Urinary bladder (tissue), 4 donors: ENCODE results near the gene OR10P1. TPM values are rescaled to one million over a fixed set of nuclear protein-coding genes. Genes with fewer than 3 reads are reported as not detected.
A peak's percentile ranks its signal among the peaks of the same experiment; 100 is the strongest.
"Not testable (repeated sequence)": the region's sequence is repeated elsewhere in the genome, so short reads cannot be mapped to it uniquely, and the experiment has no call there.

Experiments used
- DNase-seq: peaks from one replicate; pipeline ENCODE4 v3.0.0-alpha.2; 2015; ENCODE audit errors: extremely low spot score
- H3K27ac ChIP-seq: one replicate; pipeline ENCODE4 v1.5.1; 2013; ENCODE audit warnings: low read depth, mild to moderate bottlenecking, moderate library complexity
- H3K36me3 ChIP-seq: one replicate; pipeline ENCODE4 v1.6.1; 2013; ENCODE audit warnings: mild to moderate bottlenecking, moderate library complexity; ENCODE audit not compliant: insufficient read depth
- H3K4me1 ChIP-seq: one replicate; pipeline ENCODE4 v1.6.1; 2013; ENCODE audit warnings: mild to moderate bottlenecking, moderate library complexity; ENCODE audit not compliant: insufficient read depth
- H3K4me3 ChIP-seq: one replicate; pipeline ENCODE4 v1.5.1; 2013; ENCODE audit warnings: low read depth, low read length
- WGBS: extraction: QIAGEN DNeasy Blood & Tissue Kit; methylation state at CpG from one replicate; pipeline ENCODE4 v1.1.7; 2013; 5-methylcytosine and 5-hydroxymethylcytosine counted together
- polyA plus RNA-seq: library from polyadenylated mRNA; stranded (reverse); fragments of 200-250 nt; gene quantifications from one replicate; pipeline ENCODE4 v1.2.3, GENCODE V29; 2013
- total RNA-seq: library from RNA; depleted of rRNA; stranded (reverse); fragments of >200 nt; gene quantifications from one replicate; pipeline ENCODE4 v1.2.3, GENCODE V29; 2014
- donor health status: healthy with polysubstance abuse.
- donor health status: healthy.

The OR10P1 gene, protein sequence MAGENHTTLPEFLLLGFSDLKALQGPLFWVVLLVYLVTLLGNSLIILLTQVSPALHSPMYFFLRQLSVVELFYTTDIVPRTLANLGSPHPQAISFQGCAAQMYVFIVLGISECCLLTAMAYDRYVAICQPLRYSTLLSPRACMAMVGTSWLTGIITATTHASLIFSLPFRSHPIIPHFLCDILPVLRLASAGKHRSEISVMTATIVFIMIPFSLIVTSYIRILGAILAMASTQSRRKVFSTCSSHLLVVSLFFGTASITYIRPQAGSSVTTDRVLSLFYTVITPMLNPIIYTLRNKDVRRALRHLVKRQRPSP
- not detected for total RNA-seq
- not detected for polyA plus RNA-seq

DNA sequence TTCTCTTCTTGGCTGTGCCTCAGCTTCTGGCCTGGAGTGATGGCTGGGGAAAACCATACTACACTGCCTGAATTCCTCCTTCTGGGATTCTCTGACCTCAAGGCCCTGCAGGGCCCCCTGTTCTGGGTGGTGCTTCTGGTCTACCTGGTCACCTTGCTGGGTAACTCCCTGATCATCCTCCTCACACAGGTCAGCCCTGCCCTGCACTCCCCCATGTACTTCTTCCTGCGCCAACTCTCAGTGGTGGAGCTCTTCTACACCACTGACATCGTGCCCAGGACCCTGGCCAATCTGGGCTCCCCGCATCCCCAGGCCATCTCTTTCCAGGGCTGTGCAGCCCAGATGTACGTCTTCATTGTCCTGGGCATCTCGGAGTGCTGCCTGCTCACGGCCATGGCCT, at the start of gene OR10P1:
Gene OR10P1 (plus strand): TSS at position 40 of the 400 bp plus-strand sequence. CDS start 0 bp downstream, at position 40.
- no peak for DNase-seq
- Histone ChIP-seq H3K36me3 (no peaks in the 10 kb centered on the region), H3K4me1 (no peaks in the 10 kb centered on the region), H3K27ac (no peak within 1 kb of the TSS), H3K4me3 (no peak within 1 kb of the TSS)
- WGBS = 82% methylated on average over 6 of the region's 6 CpGs

- DNase-seq, H3K27ac ChIP-seq, H3K4me3 ChIP-seq, H3K4me1 ChIP-seq, H3K36me3 ChIP-seq: not testable (repeated sequence)
- 74% methylated on average over 12 of the region's 12 CpGs for WGBS
These were observed 46.5 kb upstream of the OR10P1 start for GRCh38 chr12:55590152-55590551.

DNA sequence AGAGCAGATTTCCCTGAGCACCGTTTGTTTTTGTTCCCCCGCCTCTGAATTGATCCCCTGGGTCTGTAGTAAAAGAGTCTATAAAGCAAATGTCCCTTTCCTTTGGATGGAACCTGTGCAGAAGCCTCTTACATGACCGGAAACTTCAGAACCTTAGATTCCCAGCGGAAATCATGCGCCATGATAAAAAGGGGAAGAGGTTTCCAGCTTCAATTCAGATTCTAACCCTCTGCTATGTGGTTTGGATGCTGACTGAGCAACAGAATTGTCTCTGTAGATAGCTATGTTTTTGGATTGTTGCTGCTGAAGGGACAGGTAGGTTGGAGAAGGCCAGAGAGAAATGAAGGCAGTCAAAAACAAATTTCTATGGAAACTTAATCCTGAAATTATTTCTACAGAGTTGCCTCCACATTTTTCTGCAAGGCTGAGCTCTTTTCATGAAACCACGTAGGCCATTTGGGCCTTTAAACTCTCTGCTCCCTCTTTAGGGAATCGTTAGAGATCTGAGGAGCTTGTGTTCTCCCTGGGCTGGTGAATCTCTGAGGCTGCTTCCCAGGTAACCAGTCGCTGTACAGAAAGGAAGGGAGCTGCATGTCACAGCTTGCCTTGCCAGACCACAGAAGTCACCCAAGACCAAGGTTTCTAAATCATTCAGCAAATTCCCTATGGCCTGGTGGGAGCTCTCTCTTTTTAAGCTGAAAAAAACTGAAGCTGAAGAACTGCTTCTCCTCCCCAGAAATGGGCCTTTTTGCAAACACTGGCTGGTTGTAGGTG, 28.7 kb upstream of the OR10P1 start:
- no peaks in the 10 kb centered on the region for H3K36me3 ChIP-seq
- H3K4me3 ChIP-seq = no peak overlapping the region
- H3K27ac ChIP-seq = no peak overlapping the region
- no peak for DNase-seq
- 45% methylated on average over 8 of the region's 8 CpGs for WGBS
- no peaks in the 10 kb centered on the region for H3K4me1 ChIP-seq

- Histone ChIP-seq H3K4me3 (no peak overlapping the region), H3K36me3 (no peaks in the 10 kb centered on the region), H3K27ac (no peak overlapping the region), H3K4me1 (no peaks in the 10 kb centered on the region)
- 87% methylated on average over 1 of the region's 1 CpG for WGBS
- DNase-seq = no peak
These were observed 26.1 kb upstream of the OR10P1 start for GRCh38 chr12:55610598-55610997.

GRCh38 chr12:55612646-55613045, 24.0 kb upstream of the OR10P1 start:
- no peaks in the 10 kb centered on the region for H3K4me1 ChIP-seq
- 69% methylated on average over 2 of the region's 2 CpGs for WGBS
- H3K36me3 ChIP-seq = no peaks in the 10 kb centered on the region
- no peak for DNase-seq
- H3K4me3 ChIP-seq = no peak overlapping the region
- no peak overlapping the region for H3K27ac ChIP-seq

GRCh38 chr12:55614764-55615163, 21.9 kb upstream of the OR10P1 start:
- Histone ChIP-seq H3K36me3 (no peaks in the 10 kb centered on the region), H3K4me3 (no peak overlapping the region), H3K27ac (no peak overlapping the region), H3K4me1 (no peaks in the 10 kb centered on the region)
- no peak for DNase-seq
- WGBS = 93% methylated on average over 1 of the region's 1 CpG

DNA sequence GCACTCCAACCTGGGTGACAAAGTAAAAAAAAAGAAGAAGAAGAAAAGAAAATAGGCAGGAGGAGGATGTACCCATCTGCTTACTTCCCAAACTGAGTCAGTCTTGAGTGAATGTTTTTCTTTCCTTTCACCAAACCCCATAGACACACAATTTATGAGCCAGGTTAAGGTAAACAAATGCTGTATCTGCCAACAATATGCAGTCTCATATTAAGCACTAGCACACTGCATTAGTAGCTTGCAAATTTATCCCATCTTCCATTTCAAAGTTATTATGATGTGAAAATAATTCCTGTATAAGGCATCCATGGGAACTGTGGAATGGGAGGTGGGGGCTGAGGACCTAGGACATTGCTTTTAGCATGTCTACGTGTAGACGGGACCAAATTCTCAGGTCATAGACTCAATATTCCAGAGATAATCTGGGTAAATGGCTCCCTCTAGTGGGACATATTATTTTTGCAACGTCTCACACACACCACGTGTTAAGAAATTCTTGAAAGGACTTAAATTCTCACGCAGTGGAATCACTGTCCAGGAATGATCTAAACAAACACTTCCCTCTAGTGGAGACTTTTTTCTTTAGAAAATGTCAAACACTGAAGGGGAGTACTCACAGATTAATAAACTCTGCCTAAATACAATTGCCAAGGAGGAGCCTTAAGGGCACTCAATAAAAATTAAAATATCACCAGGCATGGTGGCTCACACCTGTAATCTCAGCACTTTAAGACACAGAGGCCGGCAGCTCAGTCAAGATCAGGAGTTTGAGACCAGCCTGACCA, 17.1 kb upstream of the OR10P1 start:
- no peaks in the 10 kb centered on the region for H3K36me3 ChIP-seq
- H3K27ac ChIP-seq = no peak overlapping the region
- H3K4me1 ChIP-seq = no peaks in the 10 kb centered on the region
- no peak overlapping the region for H3K4me3 ChIP-seq
- WGBS = 8% methylated on average over 6 of the region's 6 CpGs
- peak; percentile 76 for DNase-seq

GRCh38 chr12:55624056-55624455, 12.6 kb upstream of the OR10P1 start:
- no peak for DNase-seq
- Histone ChIP-seq H3K36me3 (no peaks in the 10 kb centered on the region), H3K4me1 (no peaks in the 10 kb centered on the region), H3K27ac (no peak overlapping the region), H3K4me3 (no peak overlapping the region)

- H3K27ac ChIP-seq = no peak overlapping the region
- H3K4me1 ChIP-seq = no peaks in the 10 kb centered on the region
- H3K36me3 ChIP-seq = no peaks in the 10 kb centered on the region
- DNase-seq = no peak
- H3K4me3 ChIP-seq = no peak overlapping the region
- WGBS = 84% methylated on average over 4 of the region's 4 CpGs
These were observed 10.5 kb upstream of the OR10P1 start for GRCh38 chr12:55626154-55626553.

DNA sequence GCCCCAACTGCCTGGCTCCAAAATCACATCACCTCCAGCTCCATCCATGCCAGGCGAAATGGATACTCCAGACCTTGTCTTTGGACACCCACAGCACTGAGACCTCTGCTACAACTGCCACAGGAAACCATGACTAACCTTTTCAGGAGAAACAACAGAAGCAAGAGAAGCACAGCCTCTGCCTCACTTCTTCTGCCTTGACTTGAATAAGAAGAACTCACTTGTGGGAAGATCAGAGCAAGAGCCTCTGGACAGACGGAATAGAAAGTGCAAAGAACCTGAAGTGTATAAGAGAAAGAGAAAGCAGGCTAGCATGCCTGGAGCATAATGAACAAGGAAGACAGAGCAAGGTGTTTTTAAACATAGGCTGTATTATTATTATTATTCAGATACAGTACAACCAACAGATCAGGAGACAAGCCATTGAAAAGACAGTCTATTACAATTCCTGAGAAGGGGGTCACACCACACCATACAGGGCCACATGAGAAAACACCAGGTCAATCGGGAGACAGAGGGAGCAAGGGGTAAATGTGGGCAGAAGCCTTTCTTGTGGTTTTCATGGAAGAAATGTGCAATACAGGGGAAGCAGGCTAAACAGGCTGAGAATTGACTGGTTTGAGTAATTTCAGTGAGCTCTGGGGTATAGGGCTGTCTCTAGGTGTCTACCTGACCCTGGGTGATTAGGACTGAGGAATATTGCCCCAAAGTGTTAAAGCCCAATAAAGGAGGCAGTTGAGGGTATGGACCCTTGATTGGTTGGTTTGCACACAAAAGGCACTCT, 7.4 kb upstream of the OR10P1 start:
- Histone ChIP-seq H3K27ac (no peak overlapping the region), H3K4me3 (no peak overlapping the region), H3K4me1 (no peaks in the 10 kb centered on the region), H3K36me3 (no peaks in the 10 kb centered on the region)
- 72% methylated on average over 3 of the region's 3 CpGs for WGBS
- DNase-seq = no peak

- Histone ChIP-seq H3K4me3 (no peak overlapping the region), H3K36me3 (no peaks in the 10 kb centered on the region), H3K4me1 (no peaks in the 10 kb centered on the region), H3K27ac (no peak overlapping the region)
- 40% methylated on average over 1 of the region's 1 CpG for WGBS
- DNase-seq = no peak
These were observed 5.6 kb upstream of the OR10P1 start for GRCh38 chr12:55631056-55631455.

- DNase-seq = no peak
- H3K36me3 ChIP-seq = no peaks in the 10 kb centered on the region
- no peak overlapping the region for H3K4me3 ChIP-seq
- no peaks in the 10 kb centered on the region for H3K4me1 ChIP-seq
- WGBS = 74% methylated on average over 5 of the region's 5 CpGs
- H3K27ac ChIP-seq = no peak overlapping the region
These were observed 5.0 kb upstream of the OR10P1 start for GRCh38 chr12:55631733-55632132.

GRCh38 chr12:55633151-55633550, 3.5 kb upstream of the OR10P1 start:
- H3K4me3 ChIP-seq = no peak overlapping the region
- H3K36me3 ChIP-seq = no peaks in the 10 kb centered on the region
- H3K27ac ChIP-seq = no peak overlapping the region
- DNase-seq = no peak
- 77% methylated on average over 4 of the region's 4 CpGs for WGBS
- H3K4me1 ChIP-seq = no peaks in the 10 kb centered on the region
